ENCODE data around the gene CDK17.

Gene CDK17

DNA sequence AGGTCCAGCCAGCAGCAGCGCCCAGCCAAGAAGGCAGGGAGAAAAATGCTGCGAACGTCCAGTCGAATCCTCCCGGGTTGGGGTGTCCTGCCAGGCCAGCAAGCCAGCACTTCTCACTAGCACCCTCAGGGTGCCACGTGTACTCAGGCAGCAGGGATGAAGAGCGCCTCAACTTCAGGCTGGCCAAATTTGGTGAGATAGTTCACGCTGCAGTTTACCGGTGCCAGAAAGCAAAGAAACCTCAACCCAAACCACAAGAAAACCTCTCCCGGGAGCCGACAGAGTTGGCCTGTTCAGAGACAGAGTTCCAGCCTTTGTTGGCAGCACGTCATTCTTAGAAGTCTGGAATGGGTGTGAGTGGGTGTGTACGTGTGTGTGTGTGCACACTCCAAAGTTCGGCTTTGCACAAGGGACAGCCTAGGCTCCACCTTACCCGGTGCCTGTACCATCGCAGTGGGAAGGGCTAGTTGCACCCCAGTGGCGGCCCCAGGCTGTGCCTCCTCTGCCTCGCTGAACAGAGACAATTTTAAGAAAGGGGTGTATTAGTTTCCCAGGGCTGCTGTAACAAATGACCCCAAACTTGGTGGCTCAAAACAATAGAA, 163.9 kb downstream of the CDK17 start:
- DNase-seq: peak; percentile 39

DNA sequence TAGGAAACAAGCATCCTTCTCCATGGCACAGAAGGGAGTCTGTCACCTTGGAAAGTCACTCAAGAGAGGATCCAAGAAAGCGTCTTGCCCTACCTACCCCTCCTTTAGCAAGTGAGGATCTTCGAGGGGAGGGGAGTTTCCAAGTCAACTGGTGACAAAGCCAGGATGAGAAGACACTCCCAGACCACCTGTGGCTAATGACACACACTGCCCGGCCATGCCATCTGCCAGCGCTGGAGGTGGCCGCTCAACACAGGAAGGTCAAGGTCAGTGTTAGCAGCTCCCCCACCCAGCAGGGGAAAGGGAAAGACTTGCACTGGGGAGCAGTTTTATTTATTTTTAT, 164.8 kb downstream of the CDK17 start:
- DNase-seq: no peak

DNA sequence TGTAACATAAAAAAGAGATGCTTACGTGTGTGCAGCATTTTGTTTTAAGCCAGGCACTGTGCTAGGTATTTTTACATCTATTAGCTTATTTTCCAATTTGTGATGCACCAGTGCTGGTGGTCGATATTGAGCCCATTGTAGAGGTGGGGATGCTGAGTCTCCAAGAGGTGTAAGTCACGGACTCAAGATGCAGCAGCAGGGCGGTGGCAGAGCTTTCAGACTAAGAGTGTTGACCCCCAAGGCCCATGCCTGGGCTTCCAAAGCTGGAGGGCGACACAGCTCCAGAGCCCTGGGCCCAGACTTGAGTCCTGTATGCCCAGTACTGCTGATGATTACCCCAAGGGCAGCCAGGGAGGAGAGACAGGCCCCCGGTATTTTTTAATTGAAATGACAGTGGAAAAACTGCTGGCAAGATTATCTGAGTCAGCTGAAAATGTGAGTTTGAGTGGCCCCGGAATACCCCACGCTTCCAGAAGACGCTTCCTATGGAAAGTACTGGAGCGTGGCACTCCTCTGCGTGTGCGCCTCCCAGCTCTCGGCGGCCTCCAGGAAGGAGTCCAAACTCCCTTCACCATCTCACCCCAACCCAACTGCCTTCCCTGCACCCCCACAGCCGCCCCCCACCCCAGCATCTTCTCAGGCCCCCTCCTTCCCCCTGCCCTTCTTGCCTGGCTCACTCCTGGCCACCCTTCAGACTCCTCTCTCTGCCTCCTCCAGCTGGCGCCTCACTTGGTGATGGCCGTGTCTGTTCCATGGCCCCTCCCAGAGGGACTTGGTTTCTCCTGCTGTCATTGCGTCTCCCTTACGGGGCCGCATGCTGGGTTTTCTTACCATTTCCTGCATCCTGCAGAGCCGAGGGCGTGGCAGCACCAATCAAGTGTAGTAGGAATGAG, 165.4 kb downstream of the CDK17 start:
- DNase-seq: no peak

DNA sequence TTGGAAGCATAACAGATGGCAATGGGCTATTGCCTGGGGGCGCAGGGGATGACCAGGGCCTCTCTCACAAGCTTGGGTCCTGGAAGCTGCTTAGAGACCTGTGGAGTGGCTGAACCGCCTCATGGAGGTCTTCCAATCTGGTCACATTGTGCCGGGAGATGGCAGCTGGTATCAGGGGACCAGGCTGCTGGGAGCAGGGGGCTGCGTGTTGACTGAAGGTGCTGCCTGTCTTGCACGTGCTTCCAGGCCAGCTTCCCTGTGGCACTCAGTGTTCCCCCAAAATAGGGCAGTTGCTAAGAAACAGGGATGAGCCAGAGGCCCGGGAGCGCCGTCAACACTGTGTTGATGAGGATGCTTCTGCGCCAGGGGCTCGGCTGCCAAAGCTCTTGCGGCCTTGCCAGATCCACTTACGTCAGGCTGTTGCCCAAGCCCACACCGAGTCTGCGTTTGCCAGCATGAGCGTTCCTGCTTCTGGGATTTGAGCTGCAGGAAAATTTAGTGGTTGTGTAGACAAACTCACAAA, 166.2 kb downstream of the CDK17 start:
- DNase-seq: no peak

DNA sequence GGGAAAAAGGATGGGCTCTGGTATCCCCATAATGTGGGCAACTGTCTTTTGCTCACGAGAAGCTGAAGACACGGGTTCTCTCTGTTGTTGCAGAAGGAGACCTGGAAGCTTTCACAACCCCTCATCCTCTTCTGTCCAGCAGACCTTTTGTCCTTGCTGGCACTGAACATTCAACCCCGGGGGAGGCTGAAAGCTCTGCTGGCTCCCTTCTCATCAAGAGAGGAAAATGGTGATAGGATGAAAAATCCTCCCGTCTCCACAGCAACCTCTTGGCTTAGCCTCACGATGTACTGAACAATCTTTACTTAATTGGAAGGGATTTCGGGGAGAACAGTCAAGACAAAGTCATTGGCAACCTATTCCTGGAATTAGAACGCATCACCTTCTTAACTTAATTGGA, 167.1 kb downstream of the CDK17 start:
- no peak for DNase-seq

DNA sequence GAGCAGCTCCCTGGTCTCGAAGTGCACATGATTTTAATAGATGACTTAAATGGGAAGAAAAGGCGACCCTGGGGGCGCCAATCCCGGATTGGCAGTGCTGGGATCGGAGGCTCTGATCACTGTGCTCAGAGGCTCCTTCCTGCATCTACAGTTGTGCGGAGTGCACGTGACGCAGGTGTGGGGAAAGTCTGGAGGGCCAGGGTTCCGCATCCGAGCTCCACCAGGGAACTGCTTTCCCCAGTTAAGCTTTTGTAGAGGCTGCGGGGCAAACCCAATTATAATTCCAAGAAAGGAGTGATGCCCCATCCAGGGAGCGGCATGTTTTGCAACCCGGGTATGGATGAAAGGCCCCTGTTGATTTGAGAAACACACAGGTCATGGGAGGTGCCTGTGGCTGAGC, 169.6 kb downstream of the CDK17 start:
- no peak for DNase-seq

DNA sequence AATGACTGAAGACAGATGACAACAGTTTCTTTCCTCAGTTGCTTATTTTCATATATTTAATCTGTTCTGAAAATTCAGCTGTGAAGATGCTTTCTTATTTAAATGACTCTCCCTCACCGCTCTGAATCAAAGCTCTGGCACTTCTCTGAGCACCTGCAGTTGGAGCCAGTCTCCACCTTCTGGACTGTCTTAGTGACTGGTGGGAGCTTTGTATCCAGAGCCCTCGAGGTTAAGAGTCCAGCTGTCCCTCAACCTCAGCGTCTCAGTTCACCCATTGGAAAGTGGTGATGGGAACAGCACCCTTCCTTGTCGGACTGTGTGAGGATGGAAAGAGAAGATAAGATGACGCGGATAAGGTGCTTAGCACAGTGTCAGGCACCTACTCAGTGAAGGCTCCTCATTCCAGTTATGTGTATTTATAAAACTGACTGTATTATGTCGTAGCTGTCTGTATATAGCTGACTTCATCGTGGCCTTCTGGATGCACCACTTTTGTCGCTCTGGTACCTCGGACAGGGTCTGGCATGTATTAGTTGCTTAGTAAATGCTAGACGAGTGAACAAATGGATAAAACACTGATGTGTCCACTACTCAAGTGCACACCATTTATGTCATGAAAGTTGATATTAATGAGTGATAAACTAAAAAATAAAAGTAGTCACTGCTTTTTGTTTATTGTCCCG, 171.5 kb downstream of the CDK17 start:
- DNase-seq: no peak

Measured in activated CD4-positive, alpha-beta T cell treated with anti-CD3 and anti-CD28 coated beads, Interleukin-2, Interleukin-6, amounts not matched to agents 100 ng/mL and 50 ng/mL, durations not matched to agents 16 hours and 8 hours (primary cell).